D721Med (cell line): ENCODE results near the gene PPM1J.

Experiments used
- DNase-seq: peaks from one replicate; pipeline ENCODE4 v3.0.0; 2011; ENCODE audit warnings: low spot score; ENCODE audit not compliant: insufficient read length
- FAIRE-seq: peaks from 2 replicates; lab custom pipeline; 2011; peaks lifted over from hg19 to GRCh38; lab: Jason Lieb, UNC
- CTCF ChIP-seq: IDR thresholded peaks from 2 replicates; pipeline ENCODE4 v1.5.1; 2012; ENCODE audit warnings: mild to moderate bottlenecking, control low read depth; ENCODE audit not compliant: insufficient read depth; ENCODE audit errors: missing control alignments

The PPM1J gene

GRCh38 chr1:112718691-112719418, 3.7 kb upstream of the PPM1J start:
- TF ChIP-seq CTCF = peak; percentile 85
- FAIRE-seq (no peak), DNase-seq (no peak)

DNA sequence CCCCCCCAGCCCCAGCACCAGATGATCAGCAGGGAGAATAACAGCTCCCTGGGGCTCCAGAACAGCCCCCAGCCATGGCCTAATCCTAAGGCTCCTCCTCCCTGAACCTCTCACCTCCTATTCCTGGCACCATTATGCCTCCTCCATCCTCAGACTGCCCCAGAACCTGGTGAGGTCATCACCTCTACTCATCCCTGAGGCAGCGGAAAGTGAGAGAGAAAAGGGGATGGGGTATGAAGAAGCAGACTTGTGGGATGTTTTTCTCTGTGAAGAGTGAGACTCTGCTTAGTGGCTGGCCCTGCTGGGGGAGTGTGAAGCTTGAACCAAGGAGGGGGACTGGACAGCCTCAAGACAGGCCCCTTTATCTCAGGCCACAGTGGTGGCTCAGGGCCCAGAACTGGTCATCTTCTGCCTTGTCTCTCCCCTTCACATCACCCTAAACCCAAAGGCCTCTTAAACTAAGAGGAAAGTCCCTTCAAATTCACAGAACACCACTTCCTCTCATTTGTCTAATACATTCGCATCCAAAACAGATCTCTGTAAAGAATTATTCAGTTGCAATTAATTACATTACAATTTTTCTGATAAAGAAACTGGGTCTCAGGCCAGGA, 2.2 kb upstream of the PPM1J start:
- no peak for TF ChIP-seq CTCF
- no peak for FAIRE-seq
- DNase-seq = no peak

- FAIRE-seq = no peak
- peak; percentile 94 for TF ChIP-seq CTCF
- DNase-seq = peak; percentile 79
Observed at GRCh38 chr1:112716133-112716720, 1.1 kb upstream of the PPM1J start.

- FAIRE-seq = no peak
- no peak for DNase-seq
- no peak for TF ChIP-seq CTCF
Observed at GRCh38 chr1:112714313-112715263, 544 bp downstream of the PPM1J start.

GRCh38 chr1:112713466-112714312, 1.4 kb downstream of the PPM1J start:
- no peak for TF ChIP-seq CTCF
- no peak for DNase-seq
- FAIRE-seq = no peak

DNA sequence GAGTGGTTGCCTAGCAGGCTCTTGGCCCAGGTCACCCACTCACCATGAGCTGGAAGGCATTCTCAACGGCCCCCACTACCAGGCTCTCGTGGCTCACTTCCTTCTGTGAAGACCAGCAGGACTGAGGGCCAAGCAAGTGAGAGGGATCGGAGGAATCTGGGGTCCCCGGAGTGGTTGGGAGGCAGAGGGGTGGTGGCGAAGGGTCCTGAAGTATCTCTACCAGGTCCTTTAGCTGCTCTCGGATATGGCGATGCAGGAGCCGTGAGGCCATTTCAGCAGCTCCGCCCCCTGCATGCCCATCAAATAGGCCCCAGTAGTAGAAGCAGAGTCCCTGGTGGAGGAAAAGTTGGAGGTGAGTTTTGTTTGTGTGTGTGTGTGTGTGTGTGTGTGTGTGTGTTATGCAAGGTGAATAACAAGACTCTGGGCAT, 2.4 kb downstream of the PPM1J start:
- no peak for FAIRE-seq
- TF ChIP-seq CTCF = no peak
- DNase-seq = no peak
